Mesenchymal stem cell (in vitro differentiated cells and primary cell): ENCODE measurements around the gene CYS1.

Source experiments
- DNase-seq: peaks from one replicate; pipeline ENCODE4 v3.0.0-alpha.2; 2013
- H2AFZ ChIP-seq: one replicate; pipeline ENCODE4 v1.6.1; 2013; ENCODE audit warnings: low read depth, mild to moderate bottlenecking, control low read depth, inconsistent platforms, low read length, moderate library complexity
- H2AK5ac ChIP-seq: 2 replicates; pipeline ENCODE4 v1.6.1; 2013; ENCODE audit warnings: low read length, moderate library complexity, mild to moderate bottlenecking, inconsistent platforms; ENCODE audit not compliant: severe bottlenecking
- H2BK120ac ChIP-seq: one replicate; pipeline ENCODE4 v1.6.1; 2013; ENCODE audit warnings: low read depth, mild to moderate bottlenecking, inconsistent platforms, low read length, moderate library complexity
- H2BK12ac ChIP-seq, 2 experiments: one replicate each; pipeline ENCODE4 v1.6.1; 2013; ENCODE audit warnings: inconsistent platforms in 2 of 2, low read length in 2 of 2, mild to moderate bottlenecking in 2 of 2, moderate library complexity in 2 of 2, control low read depth in 1 of 2
- H2BK15ac ChIP-seq: one replicate; pipeline ENCODE4 v1.6.1; 2013; ENCODE audit warnings: mild to moderate bottlenecking, low read depth, inconsistent platforms; ENCODE audit not compliant: poor library complexity, severe bottlenecking
- H2BK5ac ChIP-seq: 2 replicates; pipeline ENCODE4 v1.6.1; 2013; ENCODE audit warnings: low read depth, mild to moderate bottlenecking, low read length, control low read depth, inconsistent platforms; ENCODE audit not compliant: poor library complexity, severe bottlenecking
- H3K14ac ChIP-seq, 2 experiments: one replicate each; pipeline ENCODE4 v1.6.1; 2013; ENCODE audit warnings: inconsistent platforms in 2 of 2, low read length in 2 of 2, control low read depth in 1 of 2, mild to moderate bottlenecking in 1 of 2, moderate library complexity in 1 of 2
- H3K18ac ChIP-seq, 2 experiments: one replicate each; pipeline ENCODE4 v1.6.1; 2013; ENCODE audit warnings: inconsistent platforms in 2 of 2, low read length in 2 of 2, control low read depth in 1 of 2, low read depth in 1 of 2, mild to moderate bottlenecking in 1 of 2
- H3K23ac ChIP-seq, 2 experiments: one replicate each; pipeline ENCODE4 v1.6.1; 2013; ENCODE audit warnings: inconsistent platforms in 2 of 2, low read length in 2 of 2, mild to moderate bottlenecking in 2 of 2, moderate library complexity in 2 of 2, control low read depth in 1 of 2
- H3K27ac ChIP-seq: 2 replicates; pipeline ENCODE4 v1.5.1; 2013; ENCODE audit warnings: mild to moderate bottlenecking, moderate library complexity, low read length, control low read depth, inconsistent platforms; ENCODE audit not compliant: poor library complexity, severe bottlenecking
- H3K27me3 ChIP-seq, 2 experiments: 2 replicates each; pipeline versions ENCODE4 v1.6.1 to v1.7.0; 2013; ENCODE audit warnings: low read length in 2 of 2, mild to moderate bottlenecking in 2 of 2, moderate library complexity in 2 of 2, control low read depth in 1 of 2, inconsistent platforms in 1 of 2; ENCODE audit not compliant: control insufficient read depth in 1 of 2, insufficient read depth in 1 of 2
- H3K36me3 ChIP-seq, 2 experiments: 2 replicates each; pipeline versions ENCODE4 v1.6.1 to v1.7.0; 2013; ENCODE audit warnings: low read length in 2 of 2, control low read depth in 1 of 2, inconsistent platforms in 1 of 2, low read depth in 1 of 2, mild to moderate bottlenecking in 1 of 2; ENCODE audit not compliant: insufficient read depth in 2 of 2, control insufficient read depth in 1 of 2
- H3K4ac ChIP-seq, 2 experiments: one replicate each; pipeline ENCODE4 v1.6.1; 2013; ENCODE audit warnings: inconsistent platforms in 2 of 2, low read length in 2 of 2, mild to moderate bottlenecking in 2 of 2, moderate library complexity in 2 of 2, control low read depth in 1 of 2, low read depth in 1 of 2
- H3K4me1 ChIP-seq: 2 replicates; pipeline ENCODE4 v1.6.1; 2013; ENCODE audit warnings: low read depth, low read length, control low read depth; ENCODE audit not compliant: control insufficient read depth, insufficient read depth
- H3K4me2 ChIP-seq: 2 replicates; pipeline ENCODE4 v1.6.1; 2013; ENCODE audit warnings: low read length, mild to moderate bottlenecking, inconsistent platforms; ENCODE audit not compliant: poor library complexity, severe bottlenecking
- H3K4me3 ChIP-seq, 2 experiments: 2 replicates each; pipeline versions ENCODE4 v1.5.1 to v1.7.0; 2013; ENCODE audit warnings: low read length in 2 of 2, mild to moderate bottlenecking in 2 of 2, control low read depth in 1 of 2, low read depth in 1 of 2; ENCODE audit not compliant: insufficient read depth in 1 of 2
- H3K79me1 ChIP-seq: replicated peaks from 2 replicates; pipeline ENCODE4 v1.6.1; 2013; ENCODE audit warnings: mild to moderate bottlenecking, control low read depth, low read length, inconsistent platforms; ENCODE audit not compliant: poor library complexity, severe bottlenecking
- H3K9ac ChIP-seq: 2 replicates; pipeline ENCODE4 v1.7.0; 2013; ENCODE audit warnings: mild to moderate bottlenecking, low read length, moderate library complexity
- H3K9me3 ChIP-seq: 2 replicates; pipeline ENCODE4 v1.7.0; 2013; ENCODE audit warnings: mild to moderate bottlenecking, low read length; ENCODE audit not compliant: control insufficient read depth
- H4K8ac ChIP-seq: one replicate; pipeline ENCODE4 v1.6.1; 2013; ENCODE audit warnings: inconsistent platforms, mild to moderate bottlenecking, low read length, moderate library complexity
- H4K91ac ChIP-seq: one replicate; pipeline ENCODE4 v1.6.1; 2013; ENCODE audit warnings: mild to moderate bottlenecking, low read length, inconsistent platforms
- WGBS: methylation state at CpG from one replicate; pipeline ENCODE4 v1.1.7; 2013; ENCODE audit warnings: mixed read lengths; 5-methylcytosine and 5-hydroxymethylcytosine counted together

The CYS1 gene

DNA sequence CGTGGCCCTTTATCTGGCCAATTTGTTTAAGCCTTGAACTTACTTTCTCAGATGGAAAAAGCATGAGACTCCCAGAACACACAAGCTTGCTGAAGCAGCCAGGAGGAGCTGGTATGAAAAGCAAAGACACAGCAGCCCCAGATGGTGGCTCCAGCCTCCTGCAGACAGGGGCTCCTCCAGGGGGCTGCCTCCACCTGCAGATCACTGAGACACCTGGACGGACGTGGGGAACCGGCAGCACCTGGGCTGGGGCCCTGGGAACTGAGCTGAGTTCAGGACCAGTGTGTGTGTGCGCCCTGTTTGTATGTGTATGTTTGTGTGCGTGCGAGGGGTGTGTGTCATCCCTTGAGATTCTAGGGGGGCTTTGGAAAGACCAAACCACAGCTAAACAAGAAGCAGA lies 8.6 kb downstream of the CYS1 start:
- Histone ChIP-seq H3K36me3 (peaks cover 0 to 22% of the 10 kb centered on the region in 2 experiments), H3K79me1 (peaks cover 17% of the 10 kb centered on the region), H3K9me3 (peaks cover 8% of the 10 kb centered on the region), H3K4ac (no peak overlapping the region), H2BK12ac (no peak overlapping the region), H4K8ac (no peak overlapping the region), H3K14ac (no peak overlapping the region), H3K9ac (no peak overlapping the region), H2AFZ (no peak overlapping the region), H3K27me3 (peaks cover 4 to 39% of the 10 kb centered on the region in 2 experiments), H2AK5ac (no peak overlapping the region), H3K23ac (no peak overlapping the region), H4K91ac (no peak overlapping the region), H3K4me2 (no peak overlapping the region), H3K27ac (no peak overlapping the region), H3K4me3 (no peak overlapping the region), H2BK15ac (no peak overlapping the region), H2BK120ac (no peak overlapping the region), H3K18ac (no peak overlapping the region), H3K4me1 (peaks cover 14% of the 10 kb centered on the region), H2BK5ac (no peak overlapping the region)
- DNase-seq: no peak
- WGBS: 80% methylated on average over 5 of the region's 7 CpGs

DNA sequence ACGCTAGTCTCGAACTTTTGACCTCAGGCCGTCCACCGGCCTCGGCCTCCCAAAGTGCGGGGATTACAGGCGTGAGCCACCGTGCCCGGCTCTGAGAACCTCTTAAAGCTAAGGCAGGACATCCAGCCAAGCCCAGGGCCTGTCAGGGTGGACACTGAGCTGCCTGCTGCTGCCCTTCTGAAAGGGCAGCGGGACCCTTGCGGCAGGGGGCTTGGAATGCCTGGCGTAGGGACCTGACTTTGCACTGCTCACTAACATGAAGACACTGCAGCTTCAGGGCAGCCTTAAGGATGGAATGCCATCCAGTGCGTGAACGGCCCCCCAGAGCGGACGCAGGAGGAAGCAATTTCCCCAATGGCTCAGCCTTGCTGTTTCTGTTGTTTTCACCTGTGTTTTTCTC lies 9.0 kb downstream of the CYS1 start:
- Histone ChIP-seq H3K27me3 (peaks cover 0 to 38% of the 10 kb centered on the region in 2 experiments), H3K9ac (no peak overlapping the region), H2AK5ac (no peak overlapping the region), H3K18ac (no peak overlapping the region), H3K14ac (no peak overlapping the region), H2AFZ (peak overlapping the region; percentile 3), H4K8ac (no peak overlapping the region), H3K4me2 (no peak overlapping the region), H3K4me3 (no peak overlapping the region), H2BK5ac (no peak overlapping the region), H3K36me3 (peaks cover 0 to 21% of the 10 kb centered on the region in 2 experiments), H2BK12ac (no peak overlapping the region), H3K9me3 (peaks cover 8% of the 10 kb centered on the region), H3K23ac (no peak overlapping the region), H2BK120ac (no peak overlapping the region), H3K79me1 (peaks cover 15% of the 10 kb centered on the region), H2BK15ac (no peak overlapping the region), H4K91ac (no peak overlapping the region), H3K27ac (no peak overlapping the region), H3K4me1 (peaks cover 11% of the 10 kb centered on the region), H3K4ac (no peak overlapping the region)
- no peak for DNase-seq
- WGBS: 93% methylated on average over 16 of the region's 16 CpGs

DNA sequence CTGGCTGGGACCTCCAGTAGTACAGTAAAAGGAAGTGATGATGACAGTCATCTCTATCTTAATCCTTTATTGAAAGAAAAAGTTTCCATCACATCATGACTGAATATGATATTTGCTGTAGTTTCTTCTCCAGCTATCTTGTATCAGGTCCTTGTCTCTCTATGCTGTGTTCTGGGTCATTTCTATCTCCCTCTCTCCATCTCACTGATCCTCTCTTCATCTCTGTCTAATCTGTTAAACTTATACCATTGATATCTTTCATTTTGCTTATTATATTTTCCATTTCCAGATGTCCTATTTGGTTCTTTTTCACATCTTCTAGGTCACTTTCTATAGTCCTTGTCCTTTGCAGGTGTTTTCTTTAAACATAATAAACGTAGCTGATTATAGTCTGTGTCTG lies 12.3 kb downstream of the CYS1 start:
- H3K18ac ChIP-seq: no peak overlapping the region
- H3K27me3 ChIP-seq: peaks cover 0 to 9% of the 10 kb centered on the region in 2 experiments
- no peak overlapping the region for H2AK5ac ChIP-seq
- H3K9ac ChIP-seq: no peak overlapping the region
- no peak overlapping the region for H2BK12ac ChIP-seq
- no peak overlapping the region for H3K27ac ChIP-seq
- no peak overlapping the region for H4K91ac ChIP-seq
- H3K79me1 ChIP-seq: peaks cover 11% of the 10 kb centered on the region
- no peak overlapping the region for H3K4ac ChIP-seq
- no peak overlapping the region for H2BK120ac ChIP-seq
- DNase-seq: no peak
- H3K4me3 ChIP-seq: no peak overlapping the region
- peaks cover 5% of the 10 kb centered on the region for H3K4me1 ChIP-seq
- 67% methylated on average over 1 of the region's 1 CpG for WGBS
- H3K9me3 ChIP-seq: peaks cover 8% of the 10 kb centered on the region
- H2AFZ ChIP-seq: no peak overlapping the region
- no peak overlapping the region for H3K4me2 ChIP-seq
- no peak overlapping the region for H3K23ac ChIP-seq
- no peak overlapping the region for H2BK15ac ChIP-seq
- H4K8ac ChIP-seq: no peak overlapping the region
- peaks cover 0 to 38% of the 10 kb centered on the region in 2 experiments for H3K36me3 ChIP-seq
- no peak overlapping the region for H3K14ac ChIP-seq
- no peak overlapping the region for H2BK5ac ChIP-seq

DNA sequence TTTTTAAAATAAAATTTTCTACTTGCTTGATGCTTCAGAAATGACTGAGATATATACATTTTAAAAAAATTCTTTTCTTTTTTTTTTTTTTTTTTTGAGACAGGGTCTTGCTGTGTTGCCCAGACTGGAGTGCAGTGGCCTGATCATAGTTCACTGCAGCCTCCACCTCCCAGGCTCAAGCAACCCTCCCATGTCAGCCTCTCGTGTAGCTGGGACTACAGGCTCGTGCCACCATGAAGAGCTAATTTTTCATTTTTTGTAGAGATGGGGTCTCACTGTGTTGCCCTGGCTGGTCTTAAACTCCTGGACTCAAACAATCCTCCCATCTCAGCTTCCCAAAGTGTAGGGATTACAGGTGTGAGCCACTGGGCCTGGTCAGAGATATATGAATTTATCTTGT lies 12.9 kb downstream of the CYS1 start:
- Histone ChIP-seq H3K14ac (no peak overlapping the region), H3K27ac (no peak overlapping the region), H2AK5ac (no peak overlapping the region), H3K27me3 (peaks cover 0 to 8% of the 10 kb centered on the region in 2 experiments), H2BK15ac (no peak overlapping the region), H3K23ac (no peak overlapping the region), H2AFZ (no peak overlapping the region), H3K4me3 (no peak overlapping the region), H3K9me3 (peaks cover 8% of the 10 kb centered on the region), H4K8ac (no peak overlapping the region), H3K36me3 (peaks cover 0 to 43% of the 10 kb centered on the region in 2 experiments), H2BK12ac (no peak overlapping the region), H3K4me1 (peaks cover 3% of the 10 kb centered on the region), H4K91ac (no peak overlapping the region), H3K9ac (no peak overlapping the region), H3K79me1 (peaks cover 11% of the 10 kb centered on the region), H3K4ac (no peak overlapping the region), H2BK120ac (no peak overlapping the region), H3K18ac (no peak overlapping the region), H3K4me2 (no peak overlapping the region), H2BK5ac (no peak overlapping the region)
- WGBS: 100% methylated on average over 1 of the region's 2 CpGs
- no peak for DNase-seq
